SK-N-SH treated with all-trans-retinoic acid at 6 μM for 48 hours (cell line): ENCODE data around the gene ZNF683.

ENCODE experiments used
- ARNTL ChIP-seq: fragments of 450-650 bp; formaldehyde crosslinking; IDR thresholded peaks from 2 replicates; pipeline ENCODE4 v1.5.0; 2020; ENCODE audit warnings: low read depth, mild to moderate bottlenecking, moderate library complexity, borderline replicate concordance
- BACH2 ChIP-seq: fragments of 250-450 bp; sonication (Bioruptor Pico); IDR thresholded peaks from 2 replicates; pipeline ENCODE4 v1.9.0; 2021; ENCODE audit warnings: mild to moderate bottlenecking, borderline replicate concordance
- CREB5 ChIP-seq: fragments of 250-450 bp; sonication (Bioruptor Pico); IDR thresholded peaks from 2 replicates; pipeline ENCODE4 v1.5.1; 2020; ENCODE audit warnings: low read depth, mild to moderate bottlenecking, moderate library complexity
- CSDC2 ChIP-seq: fragments of 250-450 bp; sonication (Bioruptor Pico); IDR thresholded peaks from 2 replicates; pipeline ENCODE4 v1.5.0; 2020; ENCODE audit warnings: mild to moderate bottlenecking, moderate library complexity
- ESRRG ChIP-seq: fragments of 250-450 bp; sonication (Bioruptor Pico); IDR thresholded peaks from 2 replicates; pipeline ENCODE4 v1.6.1; 2021; ENCODE audit warnings: mild to moderate bottlenecking
- GLIS3 ChIP-seq: fragments of 250-450 bp; sonication (Bioruptor Pico); IDR thresholded peaks from 2 replicates; pipeline ENCODE4 v1.5.0; 2020; ENCODE audit warnings: mild to moderate bottlenecking, moderate library complexity
- OSR1 ChIP-seq: fragments of 250-450 bp; sonication (Bioruptor Pico); IDR thresholded peaks from 2 replicates; pipeline ENCODE4 v1.8.0; 2022; ENCODE audit warnings: moderate library complexity, mild to moderate bottlenecking, inconsistent platforms
- PATZ1 ChIP-seq: fragments of 250-450 bp; sonication (Bioruptor Pico); IDR thresholded peaks from 2 replicates; pipeline ENCODE4 v1.8.0; 2020; ENCODE audit warnings: mild to moderate bottlenecking, moderate library complexity, borderline replicate concordance
- PPARA ChIP-seq: fragments of 250-450 bp; sonication (Bioruptor Pico); IDR thresholded peaks from 2 replicates; pipeline ENCODE4 v1.5.0; 2020; ENCODE audit warnings: mild to moderate bottlenecking, borderline replicate concordance
- RARB ChIP-seq: fragments of 250-450 bp; sonication (Bioruptor Pico); IDR thresholded peaks from 2 replicates; pipeline ENCODE4 v1.8.0; 2021; ENCODE audit warnings: mild to moderate bottlenecking, moderate library complexity
- SNAI2 ChIP-seq: fragments of 250-450 bp; sonication (Bioruptor Pico); IDR thresholded peaks from 2 replicates; pipeline ENCODE4 v1.5.0; 2020; ENCODE audit warnings: mild to moderate bottlenecking, moderate library complexity
- ZFP3 ChIP-seq: fragments of 250-450 bp; sonication (Bioruptor Pico); IDR thresholded peaks from 2 replicates; pipeline ENCODE4 v1.5.0; 2020; ENCODE audit warnings: mild to moderate bottlenecking, moderate library complexity
- ZNF565 ChIP-seq: fragments of 450-650 bp; formaldehyde crosslinking; conservative IDR thresholded peaks from 2 replicates; pipeline ENCODE4 v1.5.0; 2020; ENCODE audit warnings: low read depth, mild to moderate bottlenecking, moderate library complexity

GRCh38 chr1:26363549-26364448 lies 8.8 kb downstream of the ZNF683 start:
- TF ChIP-seq OSR1 (CRISPR knock-in tag) = no peak
- TF ChIP-seq ESRRG (CRISPR knock-in tag) = no peak
- no peak for TF ChIP-seq BACH2
- TF ChIP-seq RARB (CRISPR knock-in tag) = no peak
- TF ChIP-seq ARNTL (CRISPR knock-in tag) = no peak
- TF ChIP-seq PATZ1 (CRISPR knock-in tag) = no peak
- TF ChIP-seq ZNF565 (CRISPR knock-in tag) = no peak
- no peak for TF ChIP-seq PPARA (CRISPR knock-in tag)
- TF ChIP-seq CSDC2 (CRISPR knock-in tag) = no peak
- no peak for TF ChIP-seq ZFP3 (CRISPR knock-in tag)
- no peak for TF ChIP-seq GLIS3
- no peak for TF ChIP-seq SNAI2 (CRISPR knock-in tag)
- TF ChIP-seq CREB5 = no peak
